Measurements from ENCODE around the gene NELFA.

DNA sequence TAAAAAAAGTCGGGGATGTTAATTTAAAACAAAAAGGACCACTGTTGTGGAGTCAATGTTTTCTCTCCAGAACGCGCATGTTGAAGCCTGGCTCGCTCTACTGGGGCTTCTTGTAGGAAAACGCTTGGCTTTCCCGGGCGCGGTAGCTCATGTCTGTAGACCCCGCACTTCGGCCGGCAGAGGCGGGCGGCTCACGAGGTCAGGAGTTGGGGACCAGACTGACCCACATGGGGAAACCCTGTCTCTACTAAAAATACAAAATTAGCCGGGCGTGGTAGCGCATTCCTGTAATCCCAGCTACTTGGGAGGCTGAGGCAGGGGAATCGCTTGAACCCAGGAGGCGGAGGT, 15.6 kb downstream of the NELFA start:
- TF ChIP-seq ZNF239 (tag by site-specific recombination; IDR thresholded peaks at IDR 0.05) = no peak
- TF ChIP-seq, protein P1, sequence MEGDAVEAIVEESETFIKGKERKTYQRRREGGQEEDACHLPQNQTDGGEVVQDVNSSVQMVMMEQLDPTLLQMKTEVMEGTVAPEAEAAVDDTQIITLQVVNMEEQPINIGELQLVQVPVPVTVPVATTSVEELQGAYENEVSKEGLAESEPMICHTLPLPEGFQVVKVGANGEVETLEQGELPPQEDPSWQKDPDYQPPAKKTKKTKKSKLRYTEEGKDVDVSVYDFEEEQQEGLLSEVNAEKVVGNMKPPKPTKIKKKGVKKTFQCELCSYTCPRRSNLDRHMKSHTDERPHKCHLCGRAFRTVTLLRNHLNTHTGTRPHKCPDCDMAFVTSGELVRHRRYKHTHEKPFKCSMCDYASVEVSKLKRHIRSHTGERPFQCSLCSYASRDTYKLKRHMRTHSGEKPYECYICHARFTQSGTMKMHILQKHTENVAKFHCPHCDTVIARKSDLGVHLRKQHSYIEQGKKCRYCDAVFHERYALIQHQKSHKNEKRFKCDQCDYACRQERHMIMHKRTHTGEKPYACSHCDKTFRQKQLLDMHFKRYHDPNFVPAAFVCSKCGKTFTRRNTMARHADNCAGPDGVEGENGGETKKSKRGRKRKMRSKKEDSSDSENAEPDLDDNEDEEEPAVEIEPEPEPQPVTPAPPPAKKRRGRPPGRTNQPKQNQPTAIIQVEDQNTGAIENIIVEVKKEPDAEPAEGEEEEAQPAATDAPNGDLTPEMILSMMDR (tag by site-specific recombination; IDR thresholded peaks at IDR 0.05) = no peak
- no peak for TF ChIP-seq ZNF747 (tag by site-specific recombination; IDR thresholded peaks at IDR 0.05)
- TF ChIP-seq ZNF292 (tag by site-specific recombination; IDR thresholded peaks at IDR 0.05; ENCODE audit: borderline replicate concordance, low read depth) = no peak

Data from HEK293 (cell line).